IPS-18a (cell line): ENCODE results near the gene FAM227B.
"Not testable (repeated sequence)": the region's sequence is repeated elsewhere in the genome, so short reads cannot be mapped to it uniquely, and the experiment has no call there.

Experiments used
- H3K27ac ChIP-seq: one replicate; pipeline ENCODE4 v1.5.1; 2013; ENCODE audit warnings: low read length
- H3K27me3 ChIP-seq: one replicate; pipeline ENCODE4 v1.6.1; 2013; ENCODE audit warnings: mild to moderate bottlenecking, low read length; ENCODE audit not compliant: control insufficient read depth, insufficient read depth
- H3K36me3 ChIP-seq: one replicate; pipeline ENCODE4 v1.6.1; 2013; ENCODE audit warnings: low read depth, low read length; ENCODE audit not compliant: control insufficient read depth
- H3K4me1 ChIP-seq: one replicate; pipeline ENCODE4 v1.6.1; 2013; ENCODE audit warnings: low read depth, low read length; ENCODE audit not compliant: control insufficient read depth
- H3K4me3 ChIP-seq: one replicate; pipeline ENCODE4 v1.5.1; 2013; ENCODE audit warnings: low read length
- H3K9ac ChIP-seq: one replicate; pipeline ENCODE4 v1.6.1; 2013; ENCODE audit warnings: mild to moderate bottlenecking, low read length, moderate library complexity
- H3K9me3 ChIP-seq: one replicate; pipeline ENCODE4 v1.6.1; 2013; ENCODE audit warnings: low read depth, low read length; ENCODE audit not compliant: control insufficient read depth

Gene FAM227B

GRCh38 chr15:49620658-49621368 is at the start of gene FAM227B, which contains the start of gene DTWD1:
Gene FAM227B, minus strand, starts transcription at chr15:49620818. Its CDS starts 5,647 bp downstream, at chr15:49615171.
Gene DTWD1, plus strand, starts transcription at chr15:49621048. Its CDS starts 4,120 bp downstream, at chr15:49625168.
- H3K9ac ChIP-seq: peak within 1 kb of the TSS; percentile 93
- H3K4me1 ChIP-seq: peaks cover 7% of the 10 kb centered on the region
- H3K36me3 ChIP-seq: peaks cover 10% of the 10 kb centered on the region
- H3K9me3 ChIP-seq: peaks cover 18% of the 10 kb centered on the region
- peak within 1 kb of the TSS; percentile 88 for H3K4me3 ChIP-seq
- H3K27ac ChIP-seq: peak within 1 kb of the TSS; percentile 72
- H3K27me3 ChIP-seq: no peaks in the 10 kb centered on the region

- Histone ChIP-seq H3K9ac (no peak overlapping the region), H3K27ac (no peak overlapping the region), H3K27me3 (no peaks in the 10 kb centered on the region), H3K4me3 (no peak overlapping the region), H3K4me1 (peaks cover 6% of the 10 kb centered on the region), H3K36me3 (no peaks in the 10 kb centered on the region), H3K9me3 (no peaks in the 10 kb centered on the region)
Observed at GRCh38 chr15:49669288-49669687, 48.7 kb upstream of the FAM227B start.

GRCh38 chr15:49666486-49666885 is 45.9 kb upstream of the FAM227B start:
- not testable (repeated sequence) for H3K36me3 ChIP-seq, H3K9ac ChIP-seq, H3K27ac ChIP-seq, H3K4me3 ChIP-seq, H3K27me3 ChIP-seq, H3K4me1 ChIP-seq, H3K9me3 ChIP-seq

- H3K36me3 ChIP-seq: no peaks in the 10 kb centered on the region
- peaks cover 5% of the 10 kb centered on the region for H3K4me1 ChIP-seq
- no peak overlapping the region for H3K9ac ChIP-seq
- H3K27ac ChIP-seq: no peak overlapping the region
- no peak overlapping the region for H3K4me3 ChIP-seq
- H3K27me3 ChIP-seq: no peaks in the 10 kb centered on the region
- no peaks in the 10 kb centered on the region for H3K9me3 ChIP-seq
Observed at GRCh38 chr15:49664716-49665115, 44.1 kb upstream of the FAM227B start.

DNA sequence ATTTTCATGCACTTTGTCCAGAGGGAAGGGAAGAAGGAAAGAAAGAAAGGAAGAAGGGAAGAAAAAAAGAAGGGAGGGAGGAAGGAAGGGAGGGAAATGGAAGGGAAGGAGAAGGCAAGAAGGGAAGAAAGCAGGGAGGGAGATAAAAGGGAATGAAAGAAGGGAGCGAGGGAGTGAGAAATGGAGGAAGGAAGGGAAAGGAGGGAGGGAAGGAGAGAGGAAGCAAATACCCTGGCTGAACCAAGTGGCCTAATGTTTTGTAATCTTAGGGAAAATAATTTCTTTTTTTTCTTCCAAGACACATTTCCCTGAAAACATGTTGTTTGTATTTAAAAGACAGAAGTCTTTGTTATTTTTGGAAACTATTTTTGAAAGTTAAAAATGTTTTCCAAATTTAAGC is 36.1 kb upstream of the FAM227B start:
- Histone ChIP-seq H3K27ac (no peak overlapping the region), H3K9ac (no peak overlapping the region)

GRCh38 chr15:49652922-49653321 is 32.3 kb upstream of the FAM227B start:
- no peaks in the 10 kb centered on the region for H3K4me1 ChIP-seq
- no peak overlapping the region for H3K9ac ChIP-seq
- no peaks in the 10 kb centered on the region for H3K36me3 ChIP-seq
- H3K27me3 ChIP-seq: no peaks in the 10 kb centered on the region
- H3K9me3 ChIP-seq: peaks cover 15% of the 10 kb centered on the region
- no peak overlapping the region for H3K4me3 ChIP-seq
- H3K27ac ChIP-seq: no peak overlapping the region

More for the DNA sequence above, 36.1 kb upstream of the FAM227B start:
- Histone ChIP-seq H3K36me3 (no peaks in the 10 kb centered on the region), H3K4me3 (no peak overlapping the region), H3K4me1 (no peaks in the 10 kb centered on the region), H3K27me3 (no peaks in the 10 kb centered on the region), H3K9me3 (peaks cover 15% of the 10 kb centered on the region)

DNA sequence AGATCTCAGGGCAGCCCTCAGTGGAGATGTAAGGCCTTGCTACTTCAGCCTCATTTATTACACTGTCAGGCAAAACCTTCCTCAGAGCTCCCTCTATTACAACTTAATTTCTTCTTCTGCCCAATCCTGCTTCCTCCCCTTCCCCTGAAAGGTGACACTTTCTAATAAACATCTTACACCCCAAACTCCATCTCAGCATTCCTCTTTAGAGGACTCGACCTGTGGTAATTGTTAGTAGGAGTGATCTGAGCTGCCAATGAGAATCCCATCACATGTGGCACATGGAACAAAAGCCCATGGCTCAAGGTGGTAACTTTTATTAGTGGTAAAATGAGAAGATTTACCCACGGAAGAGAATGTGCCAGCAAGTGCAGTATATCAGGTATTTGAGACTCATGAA is 30.1 kb upstream of the FAM227B start:
- Histone ChIP-seq H3K36me3 (no peaks in the 10 kb centered on the region), H3K27ac (no peak overlapping the region), H3K27me3 (no peaks in the 10 kb centered on the region), H3K4me1 (no peaks in the 10 kb centered on the region), H3K4me3 (no peak overlapping the region), H3K9ac (no peak overlapping the region), H3K9me3 (peaks cover 11% of the 10 kb centered on the region)

DNA sequence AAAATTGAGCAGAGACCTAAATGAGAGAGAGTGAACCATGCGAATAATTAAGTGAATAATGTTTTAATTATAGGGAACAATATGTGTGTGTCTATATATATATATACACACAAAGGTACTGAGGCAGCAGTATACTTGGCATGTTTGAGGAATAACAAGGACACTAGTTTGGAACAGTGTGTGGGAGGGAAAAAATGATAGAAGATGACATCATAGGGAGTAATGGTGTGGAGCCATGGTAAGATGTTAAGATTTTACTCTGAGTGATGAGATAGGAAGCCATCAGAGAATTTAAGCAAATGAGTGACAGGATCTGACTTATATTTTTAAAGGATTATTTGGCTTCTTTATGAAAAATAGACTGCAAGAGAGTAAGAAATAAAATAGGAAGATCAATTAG is 29.4 kb upstream of the FAM227B start:
- no peaks in the 10 kb centered on the region for H3K4me1 ChIP-seq
- no peaks in the 10 kb centered on the region for H3K36me3 ChIP-seq
- no peak overlapping the region for H3K27ac ChIP-seq

DNA sequence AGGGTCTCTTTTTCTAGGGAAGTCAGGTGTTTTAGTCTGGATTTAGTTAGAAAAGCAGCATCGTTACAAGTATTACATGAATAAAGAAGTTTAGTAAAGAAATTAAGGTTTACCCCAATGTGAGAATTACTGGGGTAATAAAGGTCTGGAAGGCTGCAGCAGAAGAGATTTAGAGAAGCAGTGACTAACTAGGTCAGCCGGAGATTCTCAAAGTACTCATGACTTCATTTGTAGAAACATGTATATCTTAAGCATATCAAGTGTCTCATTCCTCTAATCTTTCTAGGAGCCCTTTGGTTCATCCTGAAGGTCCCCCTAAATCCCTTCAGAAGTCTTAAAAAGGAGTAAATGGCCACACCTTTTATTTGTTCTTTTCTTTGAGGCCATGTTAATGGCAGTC is 26.3 kb upstream of the FAM227B start:
- no peaks in the 10 kb centered on the region for H3K36me3 ChIP-seq
- no peak overlapping the region for H3K27ac ChIP-seq
- H3K27me3 ChIP-seq: no peaks in the 10 kb centered on the region
- peaks cover 5% of the 10 kb centered on the region for H3K4me1 ChIP-seq
- no peak overlapping the region for H3K4me3 ChIP-seq
- H3K9ac ChIP-seq: no peak overlapping the region
- H3K9me3 ChIP-seq: no peaks in the 10 kb centered on the region

More for the DNA sequence above, 29.4 kb upstream of the FAM227B start:
- Histone ChIP-seq H3K4me3 (no peak overlapping the region), H3K9ac (no peak overlapping the region), H3K27me3 (no peaks in the 10 kb centered on the region), H3K9me3 (peaks cover 11% of the 10 kb centered on the region)

DNA sequence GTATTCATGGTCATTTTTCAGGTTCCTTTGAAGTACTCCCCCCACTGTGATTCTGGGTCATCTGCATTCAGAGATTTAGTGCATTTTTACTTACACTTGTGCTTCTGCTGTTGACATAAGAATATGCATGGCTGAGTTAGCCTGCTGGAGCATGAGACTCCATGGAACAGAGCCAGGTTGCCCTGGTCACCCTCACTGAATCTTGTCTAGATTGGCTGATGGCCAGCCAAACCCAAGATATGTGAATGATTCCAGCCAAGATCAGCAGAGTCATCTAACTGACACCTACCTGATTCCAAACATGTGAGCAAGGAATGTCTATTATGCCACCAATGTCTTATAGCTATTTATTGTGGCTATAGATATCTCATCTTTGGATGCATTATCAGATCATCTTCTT is 25.3 kb upstream of the FAM227B start:
- H3K9me3 ChIP-seq: no peaks in the 10 kb centered on the region
- H3K27me3 ChIP-seq: no peaks in the 10 kb centered on the region
- H3K9ac ChIP-seq: no peak overlapping the region
- peaks cover 5% of the 10 kb centered on the region for H3K4me1 ChIP-seq
- no peak overlapping the region for H3K4me3 ChIP-seq
- H3K36me3 ChIP-seq: no peaks in the 10 kb centered on the region
- no peak overlapping the region for H3K27ac ChIP-seq

DNA sequence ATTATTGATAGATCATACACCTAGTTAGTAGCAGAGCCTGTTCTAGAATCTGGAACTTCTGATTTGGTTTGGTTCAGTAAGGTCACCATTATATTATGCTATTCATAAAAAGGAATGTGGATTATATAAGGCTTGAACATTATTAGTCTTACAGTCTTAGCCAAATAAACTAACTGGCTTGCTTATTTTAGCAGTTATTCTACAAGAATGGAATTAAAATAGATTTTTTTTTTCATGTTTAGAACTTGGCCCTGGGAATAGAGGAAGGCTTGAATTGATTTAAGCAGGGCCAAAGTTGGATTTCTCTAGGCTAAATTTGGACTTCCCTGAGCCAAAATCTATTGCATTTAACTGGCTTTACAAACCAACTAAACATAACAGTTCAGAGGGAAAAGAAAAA is 24.7 kb upstream of the FAM227B start:
- no peaks in the 10 kb centered on the region for H3K9me3 ChIP-seq
- H3K36me3 ChIP-seq: no peaks in the 10 kb centered on the region
- no peak overlapping the region for H3K27ac ChIP-seq
- peaks cover 5% of the 10 kb centered on the region for H3K4me1 ChIP-seq
- H3K27me3 ChIP-seq: no peaks in the 10 kb centered on the region
- no peak overlapping the region for H3K9ac ChIP-seq
- no peak overlapping the region for H3K4me3 ChIP-seq

GRCh38 chr15:49644364-49644794 is 23.8 kb upstream of the FAM227B start:
- H3K27me3 ChIP-seq: no peaks in the 10 kb centered on the region
- peaks cover 5% of the 10 kb centered on the region for H3K4me1 ChIP-seq
- no peak overlapping the region for H3K4me3 ChIP-seq
- H3K9ac ChIP-seq: no peak overlapping the region
- H3K9me3 ChIP-seq: no peaks in the 10 kb centered on the region
- no peak overlapping the region for H3K27ac ChIP-seq
- no peaks in the 10 kb centered on the region for H3K36me3 ChIP-seq
